Choroid plexus epithelial cell (primary cell): Measurements from ENCODE around the gene KIAA1671.

ENCODE experiments used
- DNase-seq: peaks from one replicate; pipeline ENCODE4 v3.0.0-alpha.2; 2010; ENCODE audit warnings: low read depth
- H3K4me3 ChIP-seq: 2 replicates; pipeline ENCODE4 v1.5.1; 2011; ENCODE audit warnings: low read depth, mild to moderate bottlenecking, control low read depth, low read length, moderate library complexity
- CTCF ChIP-seq: conservative IDR thresholded peaks from 2 replicates; pipeline ENCODE4 v1.5.1; 2011; ENCODE audit warnings: low read depth, mild to moderate bottlenecking, control low read depth, inconsistent platforms, low read length, moderate library complexity

Gene KIAA1671

GRCh38 chr22:25098445-25099081, 146.0 kb downstream of the KIAA1671 start:
- no peak for TF ChIP-seq CTCF
- no peak overlapping the region for H3K4me3 ChIP-seq
- peak; percentile 27 for DNase-seq

GRCh38 chr22:25099202-25099601, 146.7 kb downstream of the KIAA1671 start:
- H3K4me3 ChIP-seq = no peak overlapping the region
- TF ChIP-seq CTCF = no peak
- no peak for DNase-seq

DNA sequence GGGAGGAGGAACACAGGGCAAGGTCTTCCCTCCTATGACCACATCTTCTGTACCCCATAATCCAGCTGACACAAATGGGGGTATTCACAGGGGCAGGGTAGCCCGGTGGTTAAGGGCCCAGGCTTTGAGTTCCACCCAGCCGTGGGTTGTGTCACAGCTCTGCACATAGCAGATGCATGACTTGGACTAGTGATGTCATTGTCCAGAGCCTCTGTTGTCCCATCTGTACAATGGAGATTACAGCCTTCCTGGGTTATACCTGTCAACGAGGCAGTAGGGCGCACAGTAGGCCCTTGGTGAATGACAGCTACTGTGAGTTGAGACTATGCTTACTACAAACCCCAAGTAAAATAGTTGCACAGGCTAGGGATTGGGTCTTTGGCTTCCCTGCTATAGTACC, 147.9 kb downstream of the KIAA1671 start:
- H3K4me3 ChIP-seq = no peak overlapping the region
- no peak for TF ChIP-seq CTCF
- DNase-seq = no peak

GRCh38 chr22:25100948-25101347, 148.4 kb downstream of the KIAA1671 start:
- TF ChIP-seq CTCF = no peak
- peak; percentile 34 for DNase-seq
- no peak overlapping the region for H3K4me3 ChIP-seq

- DNase-seq = no peak
- no peak overlapping the region for H3K4me3 ChIP-seq
- TF ChIP-seq CTCF = no peak
Observed at GRCh38 chr22:25101501-25101900, 149.0 kb downstream of the KIAA1671 start.

DNA sequence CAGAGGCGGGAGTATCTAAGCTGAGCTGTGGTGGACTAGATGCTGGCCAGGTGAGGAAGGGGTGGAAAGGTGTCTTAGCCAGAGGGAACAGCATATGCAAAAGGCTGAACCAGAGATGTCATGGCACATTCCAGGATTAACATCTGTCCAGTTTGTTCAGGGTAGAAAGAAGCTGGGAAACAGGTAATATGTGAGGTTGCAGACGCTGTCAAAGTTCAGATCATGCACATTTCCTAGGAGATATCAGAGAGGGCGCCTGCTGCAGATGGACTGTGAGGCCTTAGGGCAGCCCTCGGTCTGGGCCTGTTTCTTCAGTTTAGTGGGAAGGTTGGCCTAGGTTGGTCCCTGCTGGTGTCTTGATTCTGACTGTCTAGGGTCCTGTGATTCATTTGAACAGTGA, 149.5 kb downstream of the KIAA1671 start:
- no peak for DNase-seq
- H3K4me3 ChIP-seq = no peak overlapping the region
- TF ChIP-seq CTCF = no peak

- no peak for DNase-seq
- H3K4me3 ChIP-seq = no peak overlapping the region
- TF ChIP-seq CTCF = no peak
Observed at GRCh38 chr22:25102722-25103121, 150.2 kb downstream of the KIAA1671 start.
